Endothelial cell of umbilical vein (primary cell): ENCODE results near the gene ATP1A3. TPM values are rescaled to one million over a fixed set of nuclear protein-coding genes. Genes with fewer than 3 reads are reported as not detected.

Source experiments
- BruUV-seq: library from RNA; stranded (reverse); fragments of 400-500 nt; replicated peaks from 2 replicates; lab custom pipeline; 2021; lab: Mats Ljungman, UMichigan
- CTCF ChIA-PET: fragments of 300-600, 350-600 bp; sonication (Branson Sonifier 250); formaldehyde crosslinking; loops from one replicate; lab custom pipeline; 2021; ENCODE audit warnings: antibody characterized with exemption, inconsistent platforms; lab: Charles Lee
- POLR2A ChIA-PET: fragments of 300-600, 350-600 bp; sonication (Branson Sonifier 250); formaldehyde crosslinking; loops from one replicate; lab custom pipeline; 2021; ENCODE audit warnings: antibody characterized with exemption, inconsistent platforms; lab: Charles Lee
- DNase-seq: peaks from one replicate; pipeline ENCODE4 v3.0.0-alpha.2; 2011; ENCODE audit warnings: low read depth, low spot score
- FAIRE-seq: peaks from 2 replicates; lab custom pipeline; 2011; peaks lifted over from hg19 to GRCh38; lab: Jason Lieb, UNC
- H2AFZ ChIP-seq: 2 replicates; pipeline ENCODE4 v1.6.0; 2012; ENCODE audit warnings: low read depth, low read length, control low read depth, inconsistent platforms
- H3K27ac ChIP-seq: 2 replicates; pipeline ENCODE4 v1.5.1; 2011; ENCODE audit warnings: low read depth, mild to moderate bottlenecking, control low read depth, low read length, moderate library complexity; ENCODE audit not compliant: insufficient read depth
- H3K27me3 ChIP-seq, 2 experiments: 2 replicates each; pipeline versions ENCODE4 v1.6.0 to v1.6.1; 2011; ENCODE audit warnings: low read length in 2 of 2, mixed read lengths in 1 of 2; ENCODE audit not compliant: control insufficient read depth in 2 of 2, insufficient read depth in 2 of 2
- H3K36me3 ChIP-seq, 2 experiments: 2 replicates in 1 of 2; 3 replicates in 1 of 2; pipeline ENCODE4 v1.5.1; 2011; ENCODE audit warnings: low read length in 2 of 2, mild to moderate bottlenecking in 1 of 2, moderate library complexity in 1 of 2; ENCODE audit not compliant: control insufficient read depth in 2 of 2, insufficient read depth in 2 of 2; ENCODE audit errors: extremely low read depth in 1 of 2
- H3K4me1 ChIP-seq: 3 replicates; pipeline ENCODE4 v1.5.1; 2011; ENCODE audit warnings: mild to moderate bottlenecking, low read length; ENCODE audit not compliant: control insufficient read depth, insufficient read depth; ENCODE audit errors: extremely low read depth
- H3K4me2 ChIP-seq: 2 replicates; pipeline ENCODE4 v1.6.1; 2011; ENCODE audit warnings: low read length, control low read depth, mixed read lengths; ENCODE audit not compliant: insufficient read depth
- H3K4me3 ChIP-seq, 3 experiments: fragments of 200-600 bp in 1 of 3; sonication (generic), shearing (Covaris generic) in 1 of 3; replicated peaks in 1 of 3; 2 replicates each; pipeline ENCODE4 v1.5.1; 2011 to 2016; ENCODE audit warnings: control low read depth in 3 of 3, low read length in 3 of 3, mild to moderate bottlenecking in 2 of 3, inconsistent platforms in 1 of 3, low read depth in 1 of 3, moderate library complexity in 1 of 3; ENCODE audit not compliant: insufficient read depth in 1 of 3
- H3K79me2 ChIP-seq: 2 replicates; pipeline ENCODE4 v1.6.0; 2012; ENCODE audit warnings: low read length, inconsistent platforms; ENCODE audit not compliant: control insufficient read depth, insufficient read depth
- H3K9ac ChIP-seq: replicated peaks from 2 replicates; pipeline ENCODE3; 2011; ENCODE audit warnings: low read length, control low read depth; ENCODE audit not compliant: insufficient read depth; ENCODE audit errors: extremely low read depth
- H3K9me1 ChIP-seq: replicated peaks from 3 replicates; pipeline ENCODE4 v1.6.0; 2011; ENCODE audit warnings: mild to moderate bottlenecking, low read length; ENCODE audit not compliant: control insufficient read depth, insufficient read depth; ENCODE audit errors: extremely low read depth
- H3K9me3 ChIP-seq: replicated peaks from 2 replicates; pipeline ENCODE4 v1.5.1; 2012; ENCODE audit warnings: low read length, inconsistent platforms; ENCODE audit not compliant: control insufficient read depth, insufficient read depth
- H4K20me1 ChIP-seq: replicated peaks from 2 replicates; pipeline ENCODE3; 2011; ENCODE audit warnings: mild to moderate bottlenecking, low read length; ENCODE audit not compliant: control insufficient read depth, insufficient read depth; ENCODE audit errors: extremely low read depth
- EZH2 ChIP-seq: IDR thresholded peaks from 2 replicates; pipeline ENCODE4 v1.6.1; 2012; ENCODE audit warnings: borderline replicate concordance, low read depth, mild to moderate bottlenecking, moderate library complexity, low read length, inconsistent platforms; ENCODE audit not compliant: severe bottlenecking
- FOS ChIP-seq: IDR thresholded peaks from 2 replicates; pipeline ENCODE4 v1.6.1; 2011; ENCODE audit warnings: mild to moderate bottlenecking, low read length, moderate library complexity, borderline replicate concordance; ENCODE audit not compliant: insufficient read depth
- GATA2 ChIP-seq: IDR thresholded peaks from 2 replicates; pipeline ENCODE4 v1.7.0; 2011; ENCODE audit warnings: low read depth, mild to moderate bottlenecking, moderate library complexity, mixed read lengths, low read length; ENCODE audit not compliant: insufficient read length, insufficient read depth
- JUN ChIP-seq: IDR thresholded peaks from 2 replicates; pipeline ENCODE4 v1.6.1; 2011; ENCODE audit warnings: borderline replicate concordance, low read depth; ENCODE audit not compliant: insufficient read length, insufficient read depth
- MYC ChIP-seq: IDR thresholded peaks from one replicate; pipeline ENCODE4 v1.6.1; 2011; ENCODE audit warnings: mild to moderate bottlenecking, low read depth, low read length
- POLR2A ChIP-seq: IDR thresholded peaks from 2 replicates; pipeline ENCODE4 v1.6.1; 2012; ENCODE audit warnings: low read depth, mild to moderate bottlenecking, control low read depth, low read length
- POLR2AphosphoS5 ChIP-seq: IDR thresholded peaks from 2 replicates; pipeline ENCODE4 v1.6.1; 2012; ENCODE audit warnings: low read depth, mild to moderate bottlenecking, control low read depth, low read length, moderate library complexity; ENCODE audit not compliant: insufficient read depth
- dilution Hi-C: fragments of 300-500 bp; cut with MboI; formaldehyde crosslinking; loops from one replicate; pipeline ENCODE4 v1.15.0; 2019; ENCODE audit warnings: low sequenced_read_pairs; ENCODE audit not compliant: extremely low pct_ligation_motif_present
- intact Hi-C: fragments of 100-400 bp; cut with micrococcal nuclease; formaldehyde crosslinking; loops from one replicate; pipeline ENCODE4 v1.10.0; 2022
- polyA plus RNA-seq, 4 experiments: library from polyadenylated mRNA; depleted of rRNA in 3 of 4; stranded (reverse) in 3 of 4; unstranded in 1 of 4; fragments of >200 nt; gene quantifications; 2 replicates each; pipeline versions ENCODE4 v1.2.1 to v1.2.3, GENCODE V29; 2011 to 2012; ENCODE audit warnings: missing spikeins in 1 of 4
- total RNA-seq: library from RNA; stranded (reverse); gene quantifications from 2 replicates; pipeline ENCODE4 v1.2.3, GENCODE V29; 2021
- TF ChIP-seq, protein P1 (sequence below): IDR thresholded peaks from 2 replicates; pipeline ENCODE4 v1.6.1; 2011; ENCODE audit not compliant: insufficient read depth, insufficient read length

The ATP1A3 gene
- total and polyA plus RNA-seq, 2 donors (not counting 3 experiments of a cell fraction or from before 2014, with no cell fraction given) = 0.40 TPM; not detected in 1

- H3K27ac ChIP-seq = no peak overlapping the region
- POLR2A ChIA-PET = no interaction called here
- no peaks in the 10 kb centered on the region for H3K9me1 ChIP-seq
- CTCF ChIA-PET = interaction anchor here (1.0 to 1.1 kb wide), 2 partner anchors 39 to 181 kb away, joined by 3 to 7 read pairs; no protein-coding TSS in a partner anchor
- no peak overlapping the region for H3K4me3 ChIP-seq
- FAIRE-seq = no peak
- no peak overlapping the region for H3K4me2 ChIP-seq
- TF ChIP-seq GATA2 = no peak
- TF ChIP-seq POLR2AphosphoS5 = no peak
- no peak for TF ChIP-seq FOS
- TF ChIP-seq, protein P1, sequence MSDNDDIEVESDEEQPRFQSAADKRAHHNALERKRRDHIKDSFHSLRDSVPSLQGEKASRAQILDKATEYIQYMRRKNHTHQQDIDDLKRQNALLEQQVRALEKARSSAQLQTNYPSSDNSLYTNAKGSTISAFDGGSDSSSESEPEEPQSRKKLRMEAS = no peak
- TF ChIP-seq MYC = no peak
- no peak for TF ChIP-seq POLR2A
- no peak for TF ChIP-seq JUN
- no peak for TF ChIP-seq EZH2
- no peaks in the 10 kb centered on the region for H3K79me2 ChIP-seq
- H2AFZ ChIP-seq = no peak overlapping the region
- H3K9me3 ChIP-seq = no peaks in the 10 kb centered on the region
- no peaks in the 10 kb centered on the region for H4K20me1 ChIP-seq
- dilution Hi-C loops (no loop called here), intact Hi-C loops (no loop called here)
- no peaks in the 10 kb centered on the region for H3K4me1 ChIP-seq
- H3K9ac ChIP-seq = no peak overlapping the region
- no peak for DNase-seq
- H3K27me3 ChIP-seq = peaks cover 19 to 35% of the 10 kb centered on the region in 2 experiments
- BruUV-seq = no TSS peak
- H3K36me3 ChIP-seq = no peaks in the 10 kb centered on the region
Measured at GRCh38 chr19:41995959-41996797, 2.1 kb upstream of the ATP1A3 start.
